Hematopoietic multipotent progenitor cell treated with erythropoietin and hydrocortisone succinate and interleukin-3 and kit ligand, for 8 days (in vitro differentiated cells): Measurements from ENCODE around the gene GEMIN5.

Experiments
- DNase-seq: peaks from one replicate; pipeline ENCODE4 v3.0.0-alpha.2; 2015

Gene GEMIN5

DNA sequence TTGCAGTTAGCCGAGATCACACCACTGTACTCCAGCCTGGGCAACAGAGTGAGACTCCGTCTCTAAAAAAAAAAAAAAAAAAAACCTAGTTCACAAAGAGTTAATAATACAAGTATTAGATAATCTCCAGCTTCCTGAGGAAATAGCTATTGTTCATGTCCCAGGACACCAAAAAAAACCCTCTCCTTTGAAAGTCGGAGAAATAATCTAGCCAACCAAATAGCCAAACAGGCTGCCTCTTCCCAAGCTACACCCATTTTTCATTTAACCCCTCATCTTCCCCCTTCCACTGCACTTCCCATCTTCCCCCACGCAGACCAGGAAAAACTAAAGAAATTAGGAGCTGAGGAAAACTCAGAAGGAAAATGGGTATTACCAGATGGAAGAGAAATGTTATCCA lies 56.0 kb downstream of the GEMIN5 start:
- DNase-seq, result no peak

- DNase-seq, result no peak
These were observed 59.2 kb downstream of the GEMIN5 start for GRCh38 chr5:154878642-154879335.

DNA sequence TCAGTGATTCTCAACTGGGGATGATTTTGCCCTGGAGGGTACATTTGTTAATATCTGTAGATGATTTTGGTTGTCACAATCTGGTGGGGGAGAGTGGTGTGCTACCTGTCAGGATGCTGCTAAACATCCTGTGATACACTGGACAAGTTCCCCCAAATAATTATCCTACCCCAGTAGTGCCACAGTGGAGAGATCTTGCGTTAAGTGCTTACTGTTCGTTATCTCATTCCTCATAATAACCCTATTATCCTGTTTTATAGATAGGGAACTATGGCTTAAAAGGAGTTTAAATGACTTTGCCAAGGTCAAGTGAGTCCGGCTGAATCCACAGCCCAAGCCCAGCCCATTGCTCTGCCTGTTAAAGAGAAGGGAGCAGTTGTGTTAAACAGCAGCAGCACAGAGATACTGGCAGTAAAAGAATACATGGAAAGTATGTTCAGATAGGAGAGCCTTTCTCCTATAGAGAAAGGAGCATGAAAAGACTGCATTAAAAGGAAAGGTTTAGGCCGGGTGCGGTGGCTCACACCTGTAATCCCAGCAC lies 64.2 kb downstream of the GEMIN5 start:
- no peak for DNase-seq

DNA sequence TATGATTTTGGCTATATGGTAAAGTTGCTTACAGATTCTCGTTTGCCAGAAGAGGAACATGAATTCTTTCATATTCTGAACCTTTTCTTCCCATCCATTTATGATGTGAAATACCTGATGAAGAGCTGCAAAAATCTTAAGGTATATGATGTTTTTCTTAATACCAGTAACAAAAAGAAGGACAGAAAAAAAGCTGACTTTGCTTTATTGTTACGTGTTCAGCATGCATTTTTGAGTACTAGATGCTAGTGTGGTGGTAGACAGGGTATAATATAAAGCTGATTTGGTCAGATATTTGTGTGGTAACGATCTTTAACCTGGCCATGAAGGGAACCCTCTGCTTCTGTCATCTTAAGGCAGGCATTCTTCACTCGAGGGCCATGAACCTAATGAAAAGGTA lies 66.3 kb downstream of the GEMIN5 start:
- no peak for DNase-seq

DNA sequence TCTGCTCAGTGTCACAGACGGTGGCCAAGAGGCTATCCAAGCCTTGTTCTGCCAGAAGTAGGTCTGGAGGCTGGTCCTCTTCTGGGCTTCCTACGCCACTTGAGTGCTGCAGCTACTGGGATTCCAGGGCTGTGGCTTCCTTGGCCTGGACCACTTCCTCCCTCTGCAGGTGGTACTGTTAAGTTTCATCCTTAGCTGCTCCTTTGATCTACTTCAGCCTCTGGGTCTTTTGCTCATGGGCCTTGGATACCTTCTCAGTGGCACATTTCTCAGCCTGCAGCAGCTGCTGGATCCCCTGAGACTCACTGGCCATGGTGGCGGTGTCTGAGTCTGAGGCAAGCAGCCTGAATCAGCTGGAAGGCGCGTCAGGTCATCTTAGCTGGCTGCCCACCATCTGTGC lies 69.3 kb downstream of the GEMIN5 start:
- peak; percentile 44 for DNase-seq

DNA sequence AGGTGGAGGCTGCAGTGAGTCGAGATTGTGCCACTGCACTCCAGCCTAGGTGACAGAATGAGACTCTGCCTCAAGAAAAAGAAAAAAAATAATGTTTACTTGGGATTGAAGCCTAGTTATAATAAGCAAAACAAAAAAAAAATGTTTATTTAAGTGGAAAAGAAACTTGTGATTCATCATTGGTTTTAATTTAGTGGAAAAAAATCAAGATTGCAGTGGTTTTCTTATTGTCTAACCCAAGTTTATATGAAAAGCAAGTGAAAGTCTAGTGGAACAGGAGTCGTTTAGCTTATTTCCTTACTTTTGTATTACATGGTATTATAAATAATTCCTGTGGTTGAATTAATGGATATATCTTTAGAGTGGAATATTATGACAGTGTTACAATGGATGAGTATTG lies 71.2 kb downstream of the GEMIN5 start:
- DNase-seq, result no peak

DNA sequence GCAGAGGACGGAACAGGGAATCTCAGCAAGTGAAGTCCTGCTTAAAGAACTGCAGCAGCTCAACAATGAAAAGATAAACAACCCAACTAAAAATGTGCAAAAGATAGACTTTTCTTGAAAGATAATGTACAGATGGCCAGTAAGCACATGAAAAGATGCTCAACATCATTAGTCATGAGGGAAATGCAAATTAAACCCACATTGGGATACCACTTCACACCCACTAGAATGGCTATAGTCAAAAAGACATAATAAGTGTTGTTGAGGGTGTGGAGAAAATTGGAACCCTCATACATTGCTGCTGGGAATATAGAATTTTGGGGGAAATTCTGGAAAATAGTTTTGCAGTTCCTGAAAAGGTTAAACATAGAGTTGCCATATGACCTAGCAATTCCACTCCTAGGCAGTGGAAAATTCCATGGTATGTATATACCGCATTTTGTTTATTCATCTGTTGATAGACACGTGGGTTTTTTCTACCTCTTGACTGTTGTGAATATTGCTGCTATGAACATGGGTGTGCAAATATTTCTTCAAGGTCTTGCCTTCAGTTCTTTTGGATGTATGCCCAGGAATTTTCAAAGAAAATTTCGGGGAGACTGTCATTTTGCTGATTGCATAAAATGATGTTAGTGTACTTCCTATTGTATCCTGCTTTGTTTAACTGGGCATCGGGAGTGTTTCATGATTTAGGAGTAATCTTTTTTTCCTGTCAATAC lies 72.4 kb downstream of the GEMIN5 start:
- DNase-seq, result no peak

GRCh38 chr5:154863291-154864080 lies 74.5 kb downstream of the GEMIN5 start:
- DNase-seq, result no peak

GRCh38 chr5:154862766-154863165 lies 75.2 kb downstream of the GEMIN5 start:
- DNase-seq, result no peak

GRCh38 chr5:154861946-154862345 lies 76.1 kb downstream of the GEMIN5 start:
- no peak for DNase-seq

GRCh38 chr5:154860765-154861164 lies 77.2 kb downstream of the GEMIN5 start:
- DNase-seq, result no peak

GRCh38 chr5:154860123-154860522 lies 77.9 kb downstream of the GEMIN5 start:
- no peak for DNase-seq

DNA sequence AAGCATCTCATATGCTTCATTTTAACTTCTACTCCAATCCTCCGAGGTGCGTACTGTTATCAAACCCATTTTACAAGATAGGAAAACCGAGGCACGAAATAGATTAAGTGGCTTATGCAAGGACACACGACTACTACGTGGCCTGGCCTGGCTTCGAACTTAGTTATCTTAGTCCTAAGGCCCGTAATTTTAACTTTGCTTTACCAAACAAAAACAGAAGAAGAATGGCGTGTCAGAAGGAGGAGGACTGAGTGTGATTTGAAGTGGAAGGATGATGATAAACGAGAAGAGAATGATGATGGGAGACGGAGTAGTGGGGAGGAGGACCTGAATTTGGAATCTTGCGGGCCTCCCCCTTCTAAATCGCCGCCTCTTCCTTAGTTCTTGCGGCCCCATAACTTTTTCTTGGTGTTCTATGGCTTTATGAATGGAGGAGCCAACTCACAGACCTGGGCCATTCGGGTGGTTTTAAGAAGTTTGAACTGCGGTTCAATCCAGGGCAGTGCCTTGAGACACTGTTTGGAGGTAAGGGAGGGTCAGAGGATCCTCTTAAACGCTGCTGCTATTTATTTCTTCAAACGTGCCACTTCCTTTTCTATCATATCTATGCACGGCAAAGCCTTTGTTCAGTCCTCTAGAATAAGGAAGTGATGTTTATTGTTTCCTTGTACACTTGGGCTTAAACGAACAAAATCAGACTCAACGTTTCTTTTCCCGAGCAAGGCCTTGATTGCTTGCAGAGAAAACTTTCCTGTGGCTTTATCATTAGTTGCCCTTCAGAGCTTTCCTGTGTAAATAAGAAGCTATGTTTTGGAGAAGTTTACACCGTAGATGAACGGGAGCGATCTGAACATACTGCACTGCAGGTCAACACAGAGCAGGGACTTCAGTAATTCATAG lies 78.8 kb downstream of the GEMIN5 start:
- DNase-seq, result peak; percentile 40

DNA sequence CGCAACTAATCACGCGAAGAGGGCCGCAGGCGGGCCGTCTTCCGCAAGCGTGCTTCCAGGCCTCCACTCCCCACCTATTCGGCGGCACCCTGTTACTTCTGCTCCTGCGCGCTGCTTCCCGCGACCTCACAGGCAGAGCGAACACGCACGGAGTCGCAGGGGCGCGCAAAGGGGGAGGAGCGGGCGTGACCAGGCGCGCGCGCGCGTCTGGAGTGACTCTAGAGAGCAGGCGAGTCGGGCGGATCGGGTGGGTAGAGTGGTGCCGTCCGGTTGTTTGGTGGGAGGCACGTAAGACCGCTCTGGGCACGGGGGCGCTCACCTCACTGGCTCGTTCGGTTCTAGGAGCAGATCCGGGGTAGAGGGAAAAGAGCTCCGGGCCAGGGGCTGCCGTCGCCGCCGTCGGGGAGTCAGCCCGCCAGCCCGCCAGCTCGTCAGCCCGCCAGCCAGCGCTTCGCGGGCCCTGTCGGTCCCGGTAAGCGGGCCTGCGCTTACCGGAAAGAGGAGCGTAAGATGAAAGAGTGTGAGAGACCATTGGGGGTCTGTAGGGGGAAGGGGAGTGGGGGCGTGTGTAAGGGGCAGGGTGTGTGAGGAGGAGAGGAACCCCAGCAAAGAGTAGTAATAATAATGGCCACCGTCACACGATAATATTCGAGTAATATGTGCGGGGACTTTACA lies 79.6 kb downstream of the GEMIN5 start, which contains the start of gene CNOT8:
Gene CNOT8, plus strand, starts transcription at position 331 of the 675 bp plus-strand sequence. CDS start 4,652 bp downstream, outside the sequence.
- peak; percentile 96 for DNase-seq

GRCh38 chr5:154857530-154858296 lies 80.3 kb downstream of the GEMIN5 start:
- peak; percentile 94 for DNase-seq

DNA sequence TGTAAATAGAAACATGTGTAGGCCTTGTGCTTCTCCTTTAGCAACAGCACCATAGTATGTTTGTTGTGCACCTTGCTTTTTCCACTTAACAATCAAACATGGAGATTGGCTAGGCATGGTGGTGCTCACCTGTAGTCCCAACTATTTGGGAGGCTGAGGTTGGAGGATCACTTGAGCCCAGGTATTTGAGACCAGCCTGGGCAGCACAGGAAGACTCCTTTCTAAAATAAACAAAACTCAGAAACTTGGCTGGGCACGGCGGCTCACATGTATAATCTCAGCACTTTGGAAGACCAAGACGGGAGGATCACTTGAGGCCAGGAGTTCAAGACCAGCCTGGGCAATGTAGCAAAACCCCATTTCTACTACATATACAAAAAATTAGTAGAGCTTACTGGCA lies 86.7 kb downstream of the GEMIN5 start:
- DNase-seq, result no peak

DNA sequence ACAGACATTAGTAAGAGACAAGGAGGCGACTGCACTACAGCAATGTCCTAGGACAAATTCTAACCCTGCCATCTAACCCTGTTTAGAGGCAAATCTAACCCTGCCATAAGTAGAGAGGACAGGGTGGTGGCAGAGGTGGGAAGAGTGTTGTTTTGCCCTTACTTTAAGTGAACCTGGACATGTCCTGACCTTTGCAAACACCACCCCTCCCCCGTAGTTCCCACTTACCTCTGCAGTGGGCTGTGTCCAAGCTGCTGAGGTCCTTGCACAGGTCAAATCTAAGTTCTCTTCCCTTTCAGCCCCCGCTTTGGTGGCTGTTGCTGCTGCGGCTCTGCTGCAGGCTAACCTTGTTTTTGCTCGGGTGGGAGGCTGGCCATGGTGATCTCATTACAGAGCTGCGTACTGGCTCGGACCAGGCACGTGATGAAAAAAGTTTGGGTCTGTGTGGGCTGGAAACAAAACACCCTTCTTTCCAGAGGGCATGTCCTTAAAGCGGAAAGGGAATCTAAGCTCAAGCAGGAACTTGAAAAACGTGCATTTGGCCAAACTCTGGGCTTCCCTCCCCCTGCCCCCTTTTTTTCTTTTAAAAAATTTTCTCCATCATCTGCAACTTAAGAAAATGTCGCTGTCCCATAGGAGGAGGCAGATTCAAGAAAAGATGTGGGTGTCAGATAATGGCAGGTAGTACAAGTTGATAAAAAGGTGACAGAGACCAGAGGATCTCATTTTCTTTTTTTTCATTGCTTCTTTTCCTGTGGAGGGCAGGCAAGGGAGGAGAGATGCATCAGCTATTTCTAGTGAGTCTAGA lies 87.6 kb downstream of the GEMIN5 start, which contains the start of gene FAXDC2:
Gene FAXDC2, minus strand, starts transcription at position 349 of the 808 bp plus-strand sequence. CDS start 12,425 bp downstream, outside the sequence.
- DNase-seq, result peak; percentile 58

GRCh38 chr5:154849791-154850201 lies 88.2 kb downstream of the GEMIN5 start:
- peak; percentile 16 for DNase-seq

- DNase-seq, result no peak
These were observed 88.7 kb downstream of the GEMIN5 start for GRCh38 chr5:154849264-154849785.
